Upper lobe of left lung (tissue), 6 donors: Measurements from ENCODE around the gene PRKN. TPM values are rescaled to one million over a fixed set of nuclear protein-coding genes. Genes with fewer than 3 reads are reported as not detected.
"Not testable (repeated sequence)": the region's sequence is repeated elsewhere in the genome, so short reads cannot be mapped to it uniquely, and the experiment has no call there.

Experiments used
- ATAC-seq, 2 donors: fragments of 200-7000 bp; cut with Tn5 transposase; one replicate each; pipeline ENCODE4 v1.9.1; 2022; ENCODE audit warnings: mild to moderate bottlenecking in 2 of 2, moderate library complexity in 2 of 2; ENCODE audit not compliant: low FRiP score in 2 of 2
- DNase-seq, 2 donors: peaks; one replicate each; pipeline ENCODE4 v3.0.0-alpha.2; 2019 to 2020
- H3K27ac ChIP-seq, 4 donors: fragments of 200-600 bp; sonication (generic); one replicate each; pipeline ENCODE4 v1.5.1; 2016 to 2019
- H3K27me3 ChIP-seq, 4 donors: fragments of 200-600 bp; sonication (generic); one replicate each; pipeline ENCODE4 v1.5.1; 2017 to 2019
- H3K36me3 ChIP-seq, 4 donors: fragments of 200-600 bp; sonication (generic); one replicate each; pipeline ENCODE4 v1.5.1; 2016 to 2019
- H3K4me1 ChIP-seq, 4 donors: fragments of 200-600 bp; sonication (generic); one replicate each; pipeline ENCODE4 v1.5.1; 2018 to 2019
- H3K4me3 ChIP-seq, 4 donors: fragments of 200-600 bp; sonication (generic); one replicate each; pipeline ENCODE4 v1.5.1; 2017 to 2019; ENCODE audit warnings: mild to moderate bottlenecking in 2 of 4, moderate library complexity in 1 of 4
- H3K9me3 ChIP-seq, 4 donors: fragments of 200-600 bp; sonication (generic); one replicate each; pipeline ENCODE4 v1.5.1; 2018 to 2019
- CTCF ChIP-seq, 6 experiments: fragments of 450-650 bp in 4 of 6; fragments of 200-600 bp in 2 of 6; sonication (generic) in 2 of 6; IDR thresholded peaks; one replicate each; pipeline ENCODE4 v1.5.1; 2016 to 2019; ENCODE audit warnings: antibody characterized with exemption in 6 of 6
- EP300 ChIP-seq, 4 donors: sonication (generic); formaldehyde crosslinking; IDR thresholded peaks; one replicate each; pipeline ENCODE4 v1.5.1; 2017; ENCODE audit warnings: antibody characterized with exemption in 4 of 4, control low read depth in 2 of 4
- POLR2A ChIP-seq, 4 donors: fragments of 450-650 bp; IDR thresholded peaks; one replicate each; pipeline ENCODE4 v1.5.1; 2016 to 2017; ENCODE audit warnings: antibody characterized with exemption in 4 of 4, mild to moderate bottlenecking in 2 of 4
- POLR2AphosphoS5 ChIP-seq, 2 donors: sonication (generic); formaldehyde crosslinking; IDR thresholded peaks; one replicate each; pipeline ENCODE4 v1.5.1; 2017; ENCODE audit warnings: antibody characterized with exemption in 2 of 2
- WGBS, 2 donors: methylation state at CpG; one replicate each; pipeline ENCODE4 v1.1.5; 2017 to 2018; 5-methylcytosine and 5-hydroxymethylcytosine counted together
- total RNA-seq, 6 donors: library from RNA; depleted of rRNA in 4 of 6; stranded (reverse); fragments of >200 nt in 4 of 6; gene quantifications; one replicate each; pipeline versions ENCODE4 v1.1.0 to v1.2.1, GENCODE V29; 2016 to 2021
- donor health status: DM: no; HTN: no; CAD: no; lungs with moderate emphysema.
- donor health status: DM: no; HTN: yes; CAD: no; lungs with severe emphysema.

The PRKN gene
- total RNA-seq, 6 donors from 2014 or later = 2.7 to 29.3 (median 5.5) TPM

GRCh38 chr6:161876231-161876630, 851.3 kb downstream of the PRKN start:
- DNase-seq (no peak), ATAC-seq (no peak)
- TF ChIP-seq POLR2A (IDR thresholded peaks at IDR 0.05) = no peak
- no peak for TF ChIP-seq POLR2AphosphoS5 (IDR thresholded peaks at IDR 0.05)
- TF ChIP-seq CTCF (IDR thresholded peaks at IDR 0.05) = no peak
- no peak for TF ChIP-seq EP300 (IDR thresholded peaks at IDR 0.05)
- H3K4me1 ChIP-seq = no peaks in the 10 kb centered on the region
- 89 to 93% methylated on average over 8 of the region's 8 CpGs for WGBS, 2 donors
- H3K27me3 ChIP-seq = no peaks in the 10 kb centered on the region
- H3K27ac ChIP-seq = no peak overlapping the region
- no peaks in the 10 kb centered on the region for H3K36me3 ChIP-seq
- H3K9me3 ChIP-seq = no peaks in the 10 kb centered on the region
- no peak overlapping the region for H3K4me3 ChIP-seq

GRCh38 chr6:161870236-161870901, 857.2 kb downstream of the PRKN start:
- no peak for ATAC-seq
- no peak overlapping the region for H3K27ac ChIP-seq
- WGBS, 2 donors = 70 to 80% methylated on average over 4 of the region's 4 CpGs

GRCh38 chr6:161869491-161869890, 858.1 kb downstream of the PRKN start:
- Histone ChIP-seq H3K4me1 (no peaks in the 10 kb centered on the region), H3K27me3 (no peaks in the 10 kb centered on the region), H3K4me3 (no peak overlapping the region), H3K27ac (no peak overlapping the region), H3K9me3 (no peaks in the 10 kb centered on the region), H3K36me3 (no peaks in the 10 kb centered on the region)
- WGBS, 2 donors = 80 to 81% methylated on average over 4 of the region's 4 CpGs
- no peak for TF ChIP-seq CTCF (IDR thresholded peaks at IDR 0.05)
- no peak for TF ChIP-seq POLR2AphosphoS5 (IDR thresholded peaks at IDR 0.05)
- TF ChIP-seq POLR2A (IDR thresholded peaks at IDR 0.05) = no peak
- ATAC-seq (no peak), DNase-seq (no peak)

More at GRCh38 chr6:161870236-161870901, 857.2 kb downstream of the PRKN start:
- H3K27me3 ChIP-seq = no peaks in the 10 kb centered on the region
- no peaks in the 10 kb centered on the region for H3K36me3 ChIP-seq
- H3K4me3 ChIP-seq = no peak overlapping the region
- no peaks in the 10 kb centered on the region for H3K9me3 ChIP-seq
- no peak for DNase-seq
- TF ChIP-seq POLR2A (IDR thresholded peaks at IDR 0.05) (no peak), POLR2AphosphoS5 (IDR thresholded peaks at IDR 0.05) (no peak), CTCF (IDR thresholded peaks at IDR 0.05) (no peak), EP300 (IDR thresholded peaks at IDR 0.05) (no peak)
- H3K4me1 ChIP-seq = no peaks in the 10 kb centered on the region

GRCh38 chr6:161866570-161866969, 861.0 kb downstream of the PRKN start:
- H3K36me3 ChIP-seq = no peaks in the 10 kb centered on the region
- ATAC-seq (no peak), DNase-seq (no peak)
- H3K4me1 ChIP-seq = no peaks in the 10 kb centered on the region
- no peak overlapping the region for H3K27ac ChIP-seq
- WGBS, 2 donors = 92 to 98% methylated on average over 3 of the region's 3 CpGs
- no peaks in the 10 kb centered on the region for H3K27me3 ChIP-seq
- TF ChIP-seq POLR2A (IDR thresholded peaks at IDR 0.05) (no peak), EP300 (IDR thresholded peaks at IDR 0.05) (no peak), POLR2AphosphoS5 (IDR thresholded peaks at IDR 0.05) (no peak), CTCF (IDR thresholded peaks at IDR 0.05) (no peak)
- H3K9me3 ChIP-seq = no peaks in the 10 kb centered on the region
- no peak overlapping the region for H3K4me3 ChIP-seq

- 48 to 75% methylated on average over 2 of the region's 2 CpGs for WGBS, 2 donors
- DNase-seq, H3K9me3 ChIP-seq, H3K4me3 ChIP-seq, H3K27me3 ChIP-seq, H3K27ac ChIP-seq, H3K4me1 ChIP-seq, H3K36me3 ChIP-seq, ATAC-seq: not testable (repeated sequence)
Observed at GRCh38 chr6:161861061-161861460, 866.5 kb downstream of the PRKN start.
